ENCODE measurements around the gene KL.

KL gene

GRCh38 chr13:32984857-32985626, 31.2 kb upstream of the KL start:
- TF ChIP-seq, protein P1, sequence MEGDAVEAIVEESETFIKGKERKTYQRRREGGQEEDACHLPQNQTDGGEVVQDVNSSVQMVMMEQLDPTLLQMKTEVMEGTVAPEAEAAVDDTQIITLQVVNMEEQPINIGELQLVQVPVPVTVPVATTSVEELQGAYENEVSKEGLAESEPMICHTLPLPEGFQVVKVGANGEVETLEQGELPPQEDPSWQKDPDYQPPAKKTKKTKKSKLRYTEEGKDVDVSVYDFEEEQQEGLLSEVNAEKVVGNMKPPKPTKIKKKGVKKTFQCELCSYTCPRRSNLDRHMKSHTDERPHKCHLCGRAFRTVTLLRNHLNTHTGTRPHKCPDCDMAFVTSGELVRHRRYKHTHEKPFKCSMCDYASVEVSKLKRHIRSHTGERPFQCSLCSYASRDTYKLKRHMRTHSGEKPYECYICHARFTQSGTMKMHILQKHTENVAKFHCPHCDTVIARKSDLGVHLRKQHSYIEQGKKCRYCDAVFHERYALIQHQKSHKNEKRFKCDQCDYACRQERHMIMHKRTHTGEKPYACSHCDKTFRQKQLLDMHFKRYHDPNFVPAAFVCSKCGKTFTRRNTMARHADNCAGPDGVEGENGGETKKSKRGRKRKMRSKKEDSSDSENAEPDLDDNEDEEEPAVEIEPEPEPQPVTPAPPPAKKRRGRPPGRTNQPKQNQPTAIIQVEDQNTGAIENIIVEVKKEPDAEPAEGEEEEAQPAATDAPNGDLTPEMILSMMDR (IDR thresholded peaks at IDR 0.05), result no peak
- no peak overlapping the region for H3K4me3 Mint-ChIP-seq
- H3K27me3 Mint-ChIP-seq (ENCODE audit: low read depth, poor library complexity), result peaks cover 22% of the 10 kb centered on the region
- H3K27ac Mint-ChIP-seq, result no peak overlapping the region
- no peaks in the 10 kb centered on the region for H3K36me3 Mint-ChIP-seq (ENCODE audit: low read depth)
- DNase-seq, result no peak
- peaks cover 8% of the 10 kb centered on the region for H3K9me3 Mint-ChIP-seq
- no peaks in the 10 kb centered on the region for H3K4me1 Mint-ChIP-seq

- H3K9me3 Mint-ChIP-seq, result peaks cover 8% of the 10 kb centered on the region
- no peak for DNase-seq
- no peaks in the 10 kb centered on the region for H3K4me1 Mint-ChIP-seq
- TF ChIP-seq, protein P1 (IDR thresholded peaks at IDR 0.05), result no peak
- H3K36me3 Mint-ChIP-seq (ENCODE audit: low read depth), result no peaks in the 10 kb centered on the region
- peaks cover 26% of the 10 kb centered on the region for H3K27me3 Mint-ChIP-seq (ENCODE audit: low read depth, poor library complexity)
- no peak overlapping the region for H3K4me3 Mint-ChIP-seq
- no peak overlapping the region for H3K27ac Mint-ChIP-seq
Observed at GRCh38 chr13:32986552-32986951, 29.7 kb upstream of the KL start.

- peaks cover 8% of the 10 kb centered on the region for H3K9me3 Mint-ChIP-seq
- H3K4me1 Mint-ChIP-seq, result no peaks in the 10 kb centered on the region
- DNase-seq, result no peak
- no peak overlapping the region for H3K27ac Mint-ChIP-seq
- peaks cover 26% of the 10 kb centered on the region for H3K27me3 Mint-ChIP-seq (ENCODE audit: low read depth, poor library complexity)
- H3K4me3 Mint-ChIP-seq, result no peak overlapping the region
- H3K36me3 Mint-ChIP-seq (ENCODE audit: low read depth), result no peaks in the 10 kb centered on the region
- TF ChIP-seq, protein P1 (IDR thresholded peaks at IDR 0.05), result no peak
Observed at GRCh38 chr13:32987462-32987861, 28.8 kb upstream of the KL start.

- Mint-ChIP-seq H3K4me3 (no peak overlapping the region), H3K27ac (no peak overlapping the region), H3K9me3 (peaks cover 8% of the 10 kb centered on the region), H3K36me3 (ENCODE audit: low read depth) (no peaks in the 10 kb centered on the region), H3K4me1 (no peaks in the 10 kb centered on the region), H3K27me3 (ENCODE audit: low read depth, poor library complexity) (peaks cover 23% of the 10 kb centered on the region)
- TF ChIP-seq, protein P1 (IDR thresholded peaks at IDR 0.05), result no peak
- DNase-seq, result no peak
Observed at GRCh38 chr13:32988608-32989289, 27.5 kb upstream of the KL start.

GRCh38 chr13:32989290-32989667, 26.9 kb upstream of the KL start:
- DNase-seq, result no peak
- Mint-ChIP-seq H3K9me3 (peaks cover 8% of the 10 kb centered on the region), H3K36me3 (ENCODE audit: low read depth) (no peaks in the 10 kb centered on the region)

More at GRCh38 chr13:32989290-32989667, 26.9 kb upstream of the KL start:
- H3K27me3 Mint-ChIP-seq (ENCODE audit: low read depth, poor library complexity), result peaks cover 19% of the 10 kb centered on the region
- no peaks in the 10 kb centered on the region for H3K4me1 Mint-ChIP-seq
- no peak overlapping the region for H3K4me3 Mint-ChIP-seq
- TF ChIP-seq, protein P1 (IDR thresholded peaks at IDR 0.05), result no peak
- no peak overlapping the region for H3K27ac Mint-ChIP-seq
